Thymus (tissue), 14 donors: ENCODE measurements around the gene KCTD8. TPM values are rescaled to one million over a fixed set of nuclear protein-coding genes. Genes with fewer than 3 reads are reported as not detected.
A peak's percentile ranks its signal among the peaks of the same experiment; 100 is the strongest.

ENCODE experiments used
- DNase-seq, 9 donors: peaks; one replicate each; pipeline ENCODE4 v3.0.0-alpha.2; 2013; ENCODE audit warnings: low spot score in 9 of 9, low read depth in 6 of 9, missing footprints in 1 of 9
- H3K27ac ChIP-seq, 2 donors: one replicate each; pipeline ENCODE4 v1.5.1; 2013; ENCODE audit warnings: control low read depth in 1 of 2, low read depth in 1 of 2, low read length in 1 of 2, mild to moderate bottlenecking in 1 of 2, moderate library complexity in 1 of 2
- H3K27me3 ChIP-seq, 2 donors: one replicate each; pipeline ENCODE4 v1.5.1; 2013; ENCODE audit warnings: low read length in 1 of 2; ENCODE audit not compliant: control insufficient read depth in 2 of 2, insufficient read depth in 1 of 2
- H3K36me3 ChIP-seq, 2 donors: one replicate each; pipeline ENCODE4 v1.5.1; 2013; ENCODE audit warnings: low read length in 1 of 2, mild to moderate bottlenecking in 1 of 2, moderate library complexity in 1 of 2; ENCODE audit not compliant: control insufficient read depth in 2 of 2, insufficient read depth in 2 of 2
- H3K4me1 ChIP-seq, 2 donors: one replicate each; pipeline ENCODE4 v1.5.1; 2013; ENCODE audit warnings: low read length in 2 of 2; ENCODE audit not compliant: control insufficient read depth in 2 of 2, insufficient read depth in 2 of 2
- H3K4me3 ChIP-seq, 2 donors: one replicate each; pipeline ENCODE4 v1.5.1; 2013; ENCODE audit warnings: low read length in 2 of 2, control low read depth in 1 of 2, mild to moderate bottlenecking in 1 of 2
- H3K9me3 ChIP-seq, 2 donors: one replicate each; pipeline ENCODE4 v1.5.1; 2013; ENCODE audit warnings: low read length in 1 of 2, mild to moderate bottlenecking in 1 of 2; ENCODE audit not compliant: control insufficient read depth in 2 of 2, insufficient read depth in 1 of 2
- WGBS: extraction: QIAGEN DNeasy Blood & Tissue Kit; methylation state at CpG from one replicate; pipeline ENCODE4 v1.1.7; 2013; 5-methylcytosine and 5-hydroxymethylcytosine counted together
- long read RNA-seq, 10 donors: transcript quantifications; one replicate each; lab custom pipeline, GENCODE V29; 2026
- polyA plus RNA-seq: library from polyadenylated mRNA; stranded (reverse); fragments of 200-250 nt; gene quantifications from one replicate; pipeline ENCODE4 v1.2.3, GENCODE V29; 2013
- total RNA-seq: library from RNA; stranded (reverse); fragments of 120-200 nt; gene quantifications from one replicate; pipeline ENCODE4 v1.2.4, GENCODE V29; 2013
- donor health status: healthy.

KCTD8 gene
- not detected for total RNA-seq
- 0.05 TPM for polyA plus RNA-seq
- long read RNA-seq, donor 1 = 0 reads
- long read RNA-seq, donor 2 = 0 reads
- long read RNA-seq, donor 3 = 0 reads
- long read RNA-seq, donor 4 = 0 reads
- long read RNA-seq, donor 5 = 0 reads
- long read RNA-seq, donor 6 = 0 reads
- long read RNA-seq, donor 7 = 0 reads
- long read RNA-seq, donor 8 = 0 reads
- long read RNA-seq, donor 9 = 0 reads
- long read RNA-seq, donor 10 = 0 reads

DNA sequence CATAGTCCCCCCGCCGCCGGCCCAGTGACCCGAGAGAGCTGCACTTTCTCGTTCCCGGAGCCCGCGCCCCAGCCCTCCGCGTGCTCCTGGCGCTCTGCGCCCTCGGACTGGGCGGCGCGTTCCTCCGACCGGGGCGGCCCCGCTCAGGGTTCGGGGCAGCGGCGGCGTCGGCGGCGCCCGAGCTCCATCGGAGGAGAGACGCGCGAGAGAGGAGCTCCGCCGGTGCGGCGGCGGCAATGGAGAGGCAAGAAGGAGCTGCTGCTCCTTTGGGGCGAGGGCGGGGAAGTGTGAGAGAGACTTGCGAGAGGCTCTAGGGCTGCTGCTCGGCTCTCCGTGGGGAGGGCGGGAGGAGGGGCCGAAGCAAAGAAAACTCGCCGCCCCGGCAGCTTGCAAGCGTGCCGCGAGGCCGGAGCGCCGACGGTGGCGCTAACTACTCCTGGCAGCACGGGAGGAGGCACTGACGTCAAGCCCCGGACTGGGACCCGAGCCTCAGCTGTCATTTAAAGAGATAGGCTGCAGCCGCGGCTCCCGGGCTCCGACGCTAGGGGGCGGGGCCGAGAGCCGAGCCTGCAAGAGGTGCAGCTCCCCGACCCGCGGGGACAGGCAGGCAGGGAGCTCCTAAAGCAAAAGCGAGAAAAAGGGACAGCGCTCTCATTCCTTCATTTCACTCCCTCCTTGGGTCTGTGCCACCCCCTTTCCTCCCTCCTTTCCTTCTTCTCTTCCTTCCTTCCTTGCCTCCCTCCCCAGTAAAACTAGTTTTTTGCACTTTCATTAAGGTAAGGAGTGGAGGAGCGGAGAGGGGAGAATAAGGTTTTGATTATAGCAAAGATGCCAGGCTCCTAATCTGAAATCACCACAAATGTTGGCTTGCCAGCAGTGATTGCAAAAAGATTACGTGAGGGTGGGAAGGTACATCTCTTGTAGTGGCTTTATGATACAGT, at the start of gene KCTD8:
Gene KCTD8, minus strand, starts transcription at position 289 of the 941 bp plus-strand sequence.
- DNase-seq = peak; percentile 11 to 71 (median 45)
- Histone ChIP-seq H3K4me1 (peaks cover 0 to 2% of the 10 kb centered on the region in 2 donors), H3K4me3 (peak within 1 kb of the TSS in 1 of 2 donors; percentile 33), H3K9me3 (no peaks in the 10 kb centered on the region), H3K36me3 (no peaks in the 10 kb centered on the region), H3K27me3 (peaks cover 38 to 45% of the 10 kb centered on the region in 2 donors), H3K27ac (no peak within 1 kb of the TSS)
- WGBS = 1% methylated on average over 74 of the region's 74 CpGs

DNA sequence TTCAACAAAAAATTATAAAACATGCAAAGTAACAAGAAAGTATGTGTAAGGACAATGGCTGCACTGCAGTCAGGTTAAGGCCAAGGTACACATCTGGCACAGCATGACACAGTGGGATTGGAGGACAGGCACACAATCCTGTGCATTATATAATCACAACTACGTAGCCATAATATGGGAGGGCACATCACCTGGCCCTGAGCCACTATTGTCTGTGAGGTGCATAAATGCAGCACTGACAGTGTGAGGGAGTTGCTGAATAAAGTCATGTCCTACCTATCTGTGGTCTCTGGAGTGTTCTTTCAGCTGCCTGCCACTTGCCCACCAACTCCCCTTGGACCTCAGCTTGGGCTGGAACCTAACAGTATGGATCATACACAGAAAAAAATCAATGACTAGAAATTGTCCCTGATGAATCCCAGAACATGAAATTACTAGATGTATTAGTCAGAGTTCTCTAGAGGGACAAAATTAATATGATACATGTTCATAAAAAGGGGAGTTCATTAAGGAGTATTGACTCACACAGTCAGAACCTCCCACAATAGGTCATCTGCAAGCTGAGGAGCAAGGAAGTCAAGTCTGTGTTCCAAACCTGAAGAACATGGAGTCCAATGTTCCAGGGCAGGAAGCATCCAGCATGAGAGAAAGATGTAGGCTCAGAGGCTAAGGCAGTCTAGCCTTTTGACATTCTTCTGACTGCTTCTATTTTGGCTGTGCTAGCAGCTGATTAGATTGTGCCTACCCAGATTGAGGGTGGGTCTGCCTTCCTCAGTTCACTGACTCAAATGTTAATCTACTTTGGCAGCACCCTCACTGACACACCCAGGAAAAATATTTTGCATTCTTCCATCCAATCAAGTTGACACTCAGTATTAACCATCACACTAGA, 46.4 kb upstream of the KCTD8 start:
- H3K36me3 ChIP-seq = no peaks in the 10 kb centered on the region
- 0% methylated on average over 1 of the region's 1 CpG for WGBS

DNA sequence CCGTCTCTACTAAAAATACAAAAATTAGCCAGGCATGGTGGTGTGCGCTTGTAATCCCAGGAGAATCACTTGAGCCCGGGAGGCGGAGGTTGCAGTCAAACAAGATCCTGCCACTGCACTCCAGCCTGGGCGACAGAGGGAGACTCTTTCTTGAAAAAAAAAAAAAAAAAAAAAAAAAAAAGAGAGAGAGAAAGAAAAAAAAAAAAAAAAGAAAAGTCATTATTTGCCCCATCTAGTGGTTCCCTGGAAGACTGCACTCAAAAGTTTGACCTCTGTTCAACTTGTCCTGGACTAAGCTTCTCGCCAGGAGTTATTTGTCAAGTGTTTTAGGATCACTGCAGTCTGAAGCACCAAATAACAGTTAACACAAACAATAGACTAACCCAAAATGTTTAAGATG, 45.3 kb upstream of the KCTD8 start:
- 49% methylated on average over 6 of the region's 6 CpGs for WGBS
- Histone ChIP-seq H3K27ac (no peak overlapping the region), H3K4me3 (no peak overlapping the region), H3K9me3 (no peaks in the 10 kb centered on the region), H3K4me1 (no peaks in the 10 kb centered on the region), H3K36me3 (no peaks in the 10 kb centered on the region), H3K27me3 (no peaks in the 10 kb centered on the region)
- no peak for DNase-seq

More for the DNA sequence above, 46.4 kb upstream of the KCTD8 start:
- no peak for DNase-seq
- Histone ChIP-seq H3K4me1 (no peaks in the 10 kb centered on the region), H3K27me3 (no peaks in the 10 kb centered on the region), H3K4me3 (no peak overlapping the region), H3K27ac (no peak overlapping the region), H3K9me3 (no peaks in the 10 kb centered on the region)

DNA sequence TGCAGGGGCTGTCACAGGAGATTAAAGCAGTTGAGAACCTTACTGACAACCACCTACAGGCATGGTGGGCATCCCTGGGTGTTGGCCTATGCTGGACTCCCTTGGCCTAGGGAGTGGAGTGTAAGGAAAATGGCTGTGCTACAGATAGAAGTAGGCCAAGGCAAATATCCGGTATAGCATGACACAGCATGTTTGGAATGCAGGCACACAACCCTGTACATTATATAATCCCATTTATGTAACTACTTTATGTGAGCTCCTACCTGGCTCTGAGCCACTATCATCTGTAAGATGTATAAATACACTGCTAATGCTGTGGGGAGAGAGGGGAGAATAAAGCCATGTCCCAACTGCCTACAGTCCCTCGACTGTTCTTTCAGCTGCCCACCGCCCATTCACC, 38.7 kb upstream of the KCTD8 start:
- H3K27me3 ChIP-seq = no peaks in the 10 kb centered on the region
- no peak overlapping the region for H3K27ac ChIP-seq
- no peaks in the 10 kb centered on the region for H3K4me1 ChIP-seq
- H3K36me3 ChIP-seq = no peaks in the 10 kb centered on the region
- H3K9me3 ChIP-seq = peaks cover 0 to 5% of the 10 kb centered on the region in 2 donors
- no peak for DNase-seq
- WGBS = 94% methylated on average over 3 of the region's 3 CpGs
- no peak overlapping the region for H3K4me3 ChIP-seq

DNA sequence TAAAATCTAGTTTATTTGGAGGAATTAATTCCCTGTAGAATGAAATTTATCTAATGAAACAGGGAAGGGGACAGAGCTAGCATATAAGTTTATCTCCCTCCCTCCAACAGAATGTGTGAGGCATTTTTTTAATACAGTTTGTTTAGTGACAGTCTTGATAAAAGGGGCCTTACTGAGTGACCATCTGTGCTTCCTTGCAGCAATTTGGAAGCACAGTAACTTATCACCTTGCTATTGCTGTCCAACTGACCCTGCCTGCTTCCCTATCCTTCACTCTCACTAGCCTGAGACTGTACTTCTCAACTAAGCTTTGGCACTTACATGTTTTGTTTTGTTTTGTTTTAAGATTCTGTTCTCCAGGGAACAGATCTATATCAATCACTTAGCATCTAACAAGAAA, 31.1 kb upstream of the KCTD8 start:
- no peak overlapping the region for H3K4me3 ChIP-seq
- no peaks in the 10 kb centered on the region for H3K36me3 ChIP-seq
- H3K27me3 ChIP-seq = no peaks in the 10 kb centered on the region
- no peak for DNase-seq
- H3K9me3 ChIP-seq = no peaks in the 10 kb centered on the region
- no peak overlapping the region for H3K27ac ChIP-seq
- no peaks in the 10 kb centered on the region for H3K4me1 ChIP-seq

DNA sequence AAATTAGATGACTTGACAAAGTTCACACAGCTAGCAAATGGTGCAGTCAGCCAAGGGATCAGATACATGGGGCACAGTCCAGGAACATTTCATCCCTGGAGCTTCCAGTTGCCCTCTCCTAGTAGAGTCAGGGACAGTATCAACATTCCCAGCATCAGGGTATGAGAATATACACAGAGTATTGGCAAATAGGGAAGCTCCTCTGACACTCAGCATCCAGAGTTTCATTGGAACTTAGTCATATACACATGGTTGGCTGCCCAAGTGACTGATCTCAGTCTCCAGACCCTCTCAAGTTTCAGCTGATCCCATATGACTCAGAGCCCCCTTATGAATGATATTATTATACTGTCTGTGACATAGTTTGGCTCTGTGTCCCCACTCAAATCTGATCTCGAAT, 13.7 kb upstream of the KCTD8 start:
- Histone ChIP-seq H3K36me3 (no peaks in the 10 kb centered on the region), H3K27me3 (no peaks in the 10 kb centered on the region), H3K4me1 (no peaks in the 10 kb centered on the region), H3K27ac (no peak overlapping the region), H3K9me3 (no peaks in the 10 kb centered on the region), H3K4me3 (no peak overlapping the region)
- WGBS = 66% methylated on average over 1 of the region's 1 CpG
- no peak for DNase-seq

DNA sequence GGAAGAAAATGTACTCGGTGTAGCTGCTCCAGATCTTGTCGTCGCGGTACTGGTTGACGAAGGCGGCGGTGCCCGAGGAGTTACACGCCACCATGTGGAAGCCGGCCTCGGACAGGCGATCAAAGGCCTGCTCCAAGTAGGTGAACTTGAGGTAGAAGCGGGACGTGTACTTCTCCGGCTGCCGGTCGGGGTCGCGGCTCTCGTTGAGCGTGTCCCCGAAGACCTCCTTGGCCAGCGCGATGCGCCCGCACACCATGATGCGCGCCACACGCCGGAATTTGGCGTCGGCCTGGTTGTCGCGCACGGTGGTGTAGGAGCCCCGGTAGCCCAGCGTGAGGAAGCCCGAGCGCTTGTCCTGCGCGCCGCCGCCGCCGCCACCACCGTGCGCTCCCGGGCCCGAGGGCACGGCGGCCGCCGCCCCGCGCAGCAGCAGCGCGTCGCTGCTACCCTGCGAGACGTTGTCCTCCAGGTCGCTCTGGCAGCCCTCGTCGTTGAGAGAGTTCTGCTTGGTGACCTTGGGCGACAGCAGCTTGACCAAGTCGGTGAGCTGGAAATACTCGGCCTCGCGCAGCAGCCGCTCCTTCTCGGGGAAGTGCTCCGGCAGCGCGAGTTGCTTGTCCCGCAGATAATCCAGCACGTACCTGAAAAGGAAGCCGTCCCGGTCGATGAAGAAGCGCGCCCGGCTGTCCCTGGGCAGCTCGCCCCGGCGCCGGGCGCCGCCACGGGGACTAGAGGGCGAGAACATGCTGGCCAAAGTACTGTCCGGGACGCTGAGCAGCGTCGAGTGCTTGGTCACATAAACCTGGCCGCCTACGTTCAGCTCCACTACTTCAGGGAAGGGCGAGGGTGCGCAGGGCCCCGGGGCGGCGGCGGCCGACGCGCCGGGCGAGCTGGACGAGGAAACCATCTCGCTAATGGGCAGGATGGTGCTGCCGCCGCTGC, 775 bp downstream of the KCTD8 start:
- no peaks in the 10 kb centered on the region for H3K9me3 ChIP-seq
- peak overlapping the region in 1 of 2 donors; percentile 33 for H3K4me3 ChIP-seq
- peaks cover 0 to 2% of the 10 kb centered on the region in 2 donors for H3K4me1 ChIP-seq
- no peaks in the 10 kb centered on the region for H3K36me3 ChIP-seq
- H3K27ac ChIP-seq = no peak overlapping the region
- H3K27me3 ChIP-seq = peaks cover 38 to 45% of the 10 kb centered on the region in 2 donors
- peak in 1 of 9 donors; percentile 3 for DNase-seq
- 3% methylated on average over 110 of the region's 110 CpGs for WGBS

DNA sequence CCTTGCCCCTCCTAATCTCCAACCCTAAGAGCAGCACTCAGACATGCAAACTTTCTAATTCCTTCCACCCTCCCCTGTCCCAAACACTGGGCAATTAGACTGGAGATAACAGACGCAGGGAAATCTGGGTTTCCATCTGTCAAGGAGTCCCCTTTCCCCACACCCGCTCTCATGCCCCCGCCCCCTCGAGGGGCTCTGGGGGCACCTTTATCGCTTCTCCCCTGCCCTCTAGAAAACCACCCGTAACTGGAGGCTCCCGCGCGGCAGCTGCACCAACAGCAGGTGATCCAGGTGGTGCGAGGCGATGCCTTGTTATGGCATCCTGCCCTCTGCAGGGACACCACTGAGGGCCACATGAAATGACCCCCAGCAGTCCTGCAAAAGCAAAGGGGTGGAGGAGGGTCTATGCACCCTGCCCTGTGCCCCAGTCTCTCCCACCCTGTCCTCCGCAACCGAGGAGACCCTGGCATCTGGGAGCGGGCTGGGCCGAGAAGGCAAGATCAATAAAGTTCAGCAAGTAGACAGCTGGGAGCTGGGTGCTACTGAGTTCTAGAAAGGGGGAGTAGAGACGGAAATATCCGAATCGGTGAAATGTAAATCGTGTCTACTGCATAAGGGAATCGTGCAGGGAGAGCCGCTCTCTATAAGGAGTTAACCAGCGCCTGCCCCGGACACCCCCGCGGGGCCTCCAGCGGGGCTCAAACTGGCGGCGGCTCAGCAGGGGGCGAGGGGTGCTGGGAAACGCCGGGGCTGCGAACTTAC, 1.6 kb downstream of the KCTD8 start:
- Histone ChIP-seq H3K4me1 (peaks cover 0 to 2% of the 10 kb centered on the region in 2 donors), H3K4me3 (no peak overlapping the region), H3K9me3 (no peaks in the 10 kb centered on the region), H3K27ac (no peak overlapping the region), H3K36me3 (no peaks in the 10 kb centered on the region), H3K27me3 (peaks cover 38 to 45% of the 10 kb centered on the region in 2 donors)
- no peak for DNase-seq
- 7% methylated on average over 32 of the region's 32 CpGs for WGBS
